K562 (cell line): Measurements from ENCODE around the gene AQP2. TPM values are rescaled to one million over a fixed set of nuclear protein-coding genes. Genes with fewer than 3 reads are reported as not detected.
A peak's percentile ranks its signal among the peaks of the same experiment; 100 is the strongest.

Experiments
- AFF4 ChIP-seq: sonication (generic); formaldehyde crosslinking; IDR thresholded peaks from 2 replicates; pipeline ENCODE4 v1.8.0; 2023; ENCODE audit warnings: mild to moderate bottlenecking, missing genetic modification reagents
- BCL6 ChIP-seq: fragments of 250-450 bp; sonication (Bioruptor Pico); IDR thresholded peaks from 2 replicates; pipeline ENCODE4 v1.4.0; 2020
- BRCA1 ChIP-seq, 2 experiments: fragments of 450-650 bp in 1 of 2; sonication (generic) in 1 of 2; formaldehyde crosslinking in 1 of 2; IDR thresholded peaks; 2 replicates each; pipeline versions ENCODE4 v1.5.0 to v1.6.1; 2017 to 2020; ENCODE audit warnings: mild to moderate bottlenecking in 1 of 2, missing genetic modification reagents in 1 of 2
- CXXC5 ChIP-seq: fragments of 250-450 bp; sonication (Bioruptor Pico); IDR thresholded peaks from 2 replicates; pipeline ENCODE4 v1.8.0; 2022; ENCODE audit warnings: inconsistent platforms, mild to moderate bottlenecking, moderate library complexity
- ETV5 ChIP-seq: sonication (generic); formaldehyde crosslinking; IDR thresholded peaks from 2 replicates; pipeline ENCODE4 v1.4.0; 2020; ENCODE audit warnings: low read depth, mild to moderate bottlenecking, missing genetic modification reagents
- HDGF ChIP-seq: fragments of 450-650 bp; IDR thresholded peaks from 2 replicates; pipeline ENCODE4 v1.6.1; 2016
- MCM2 ChIP-seq: fragments of 450-650 bp; IDR thresholded peaks from 2 replicates; pipeline ENCODE4 v1.6.1; 2017; ENCODE audit warnings: low read depth, mild to moderate bottlenecking
- NFIX ChIP-seq: fragments of 250-450 bp; sonication (Bioruptor Pico); IDR thresholded peaks from 2 replicates; pipeline ENCODE4 v1.4.0; 2020; ENCODE audit warnings: low read depth, mild to moderate bottlenecking, moderate library complexity
- NFRKB ChIP-seq: fragments of 450-650 bp; IDR thresholded peaks from 2 replicates; pipeline ENCODE4 v1.6.1; 2016; ENCODE audit warnings: low read depth
- PHF8 ChIP-seq: fragments of 200-600 bp; sonication (generic); IDR thresholded peaks from 2 replicates; pipeline ENCODE4 v1.6.1; 2012; ENCODE audit warnings: mixed run types, mild to moderate bottlenecking, inconsistent platforms, low read length, moderate library complexity, borderline replicate concordance
- RNF2 ChIP-seq: sonication (generic); IDR thresholded peaks from 2 replicates; pipeline ENCODE4 v1.6.1; 2016
- TCF7 ChIP-seq: sonication (generic); IDR thresholded peaks from 2 replicates; pipeline ENCODE4 v1.6.1; 2016; ENCODE audit warnings: antibody characterized with exemption, borderline replicate concordance
- YY1 ChIP-seq, 3 experiments: IDR thresholded peaks; 2 replicates each; pipeline ENCODE4 v1.6.1; 2011; ENCODE audit warnings: low read length in 2 of 3, mild to moderate bottlenecking in 2 of 3, moderate library complexity in 2 of 3, borderline replicate concordance in 1 of 3, control low read depth in 1 of 3, low read depth in 1 of 3; ENCODE audit not compliant: insufficient read depth in 3 of 3, insufficient replicate concordance in 2 of 3, control insufficient read depth in 1 of 3, insufficient read length in 1 of 3; ENCODE audit errors: extremely low read depth in 1 of 3
- ZNF263 ChIP-seq: sonication (generic); formaldehyde crosslinking; IDR thresholded peaks from 2 replicates; pipeline ENCODE4 v1.8.0; 2022; ENCODE audit warnings: mild to moderate bottlenecking, missing genetic modification reagents, borderline replicate concordance
- polyA plus RNA-seq, 8 experiments: library from polyadenylated mRNA; depleted of rRNA in 4 of 8; stranded (reverse) in 5 of 8; unstranded in 3 of 8; fragments of >200 nt; fragmentation: Nextera tagmentation in 2 of 8; fragmentation: Illumina TruSeq in 1 of 8; extraction: Ambion mirVana in 2 of 8; extraction: Trizol in 1 of 8; gene quantifications; 2 replicates each; pipeline versions ENCODE4 v1.2.1 to v1.2.3, GENCODE V29; 2011 to 2014; ENCODE audit warnings: inconsistent platforms in 1 of 8, missing spikeins in 1 of 8
- total RNA-seq, 7 experiments: library from RNA; depleted of rRNA in 6 of 7; stranded (reverse); fragments of >200 nt in 6 of 7; fragmentation: Illumina TruSeq in 2 of 7; extraction: Trizol in 2 of 7; gene quantifications; 2 replicates each; pipeline versions ENCODE4 v1.2.1 to v1.2.3, GENCODE V29; 2011 to 2021; ENCODE audit warnings: low replicate concordance in 1 of 7
- TF ChIP-seq, protein P1 (sequence below): sonication (generic); formaldehyde crosslinking; IDR thresholded peaks from 2 replicates; pipeline ENCODE4 v1.8.1; 2022; ENCODE audit warnings: missing genetic modification reagents
- TF ChIP-seq, protein P2 (sequence below): fragments of 450-650 bp; IDR thresholded peaks from 2 replicates; pipeline ENCODE4 v1.7.1; 2018; ENCODE audit warnings: mild to moderate bottlenecking, low read depth; ENCODE audit not compliant: partially characterized antibody
- TF ChIP-seq, protein P3 (sequence below): conservative IDR thresholded peaks from 2 replicates; pipeline ENCODE4 v1.6.1; 2011; ENCODE audit warnings: low read depth, mild to moderate bottlenecking, low read length; ENCODE audit not compliant: control insufficient read depth

AQP2 gene
- total and polyA plus RNA-seq, 9 of the 15 experiments (the other 6 are each of a cell fraction or from before 2014, with no cell fraction given) = not detected

GRCh38 chr12:49967042-49967776 lies 16.7 kb downstream of the AQP2 start (continued):
- peak; percentile 75; the same call in 1 of the 2 replicates for TF ChIP-seq AFF4 (CRISPR knock-in tag)
- TF ChIP-seq, protein P1, sequence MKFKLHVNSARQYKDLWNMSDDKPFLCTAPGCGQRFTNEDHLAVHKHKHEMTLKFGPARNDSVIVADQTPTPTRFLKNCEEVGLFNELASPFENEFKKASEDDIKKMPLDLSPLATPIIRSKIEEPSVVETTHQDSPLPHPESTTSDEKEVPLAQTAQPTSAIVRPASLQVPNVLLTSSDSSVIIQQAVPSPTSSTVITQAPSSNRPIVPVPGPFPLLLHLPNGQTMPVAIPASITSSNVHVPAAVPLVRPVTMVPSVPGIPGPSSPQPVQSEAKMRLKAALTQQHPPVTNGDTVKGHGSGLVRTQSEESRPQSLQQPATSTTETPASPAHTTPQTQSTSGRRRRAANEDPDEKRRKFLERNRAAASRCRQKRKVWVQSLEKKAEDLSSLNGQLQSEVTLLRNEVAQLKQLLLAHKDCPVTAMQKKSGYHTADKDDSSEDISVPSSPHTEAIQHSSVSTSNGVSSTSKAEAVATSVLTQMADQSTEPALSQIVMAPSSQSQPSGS (CRISPR knock-in tag) = no peak
- no peak for TF ChIP-seq HDGF
- peak in 2 of 3 experiments; percentile 24 to 31 for TF ChIP-seq YY1 (IDR thresholded peaks at IDR 0.05; ENCODE audit: borderline replicate concordance in 1 of 3, control insufficient read depth in 1 of 3, extremely low read depth in 1 of 3, insufficient read depth in 3 of 3, insufficient read length in 1 of 3, insufficient replicate concordance in 2 of 3, low read depth in 1 of 3, low read length in 2 of 3)
- TF ChIP-seq, protein P2, sequence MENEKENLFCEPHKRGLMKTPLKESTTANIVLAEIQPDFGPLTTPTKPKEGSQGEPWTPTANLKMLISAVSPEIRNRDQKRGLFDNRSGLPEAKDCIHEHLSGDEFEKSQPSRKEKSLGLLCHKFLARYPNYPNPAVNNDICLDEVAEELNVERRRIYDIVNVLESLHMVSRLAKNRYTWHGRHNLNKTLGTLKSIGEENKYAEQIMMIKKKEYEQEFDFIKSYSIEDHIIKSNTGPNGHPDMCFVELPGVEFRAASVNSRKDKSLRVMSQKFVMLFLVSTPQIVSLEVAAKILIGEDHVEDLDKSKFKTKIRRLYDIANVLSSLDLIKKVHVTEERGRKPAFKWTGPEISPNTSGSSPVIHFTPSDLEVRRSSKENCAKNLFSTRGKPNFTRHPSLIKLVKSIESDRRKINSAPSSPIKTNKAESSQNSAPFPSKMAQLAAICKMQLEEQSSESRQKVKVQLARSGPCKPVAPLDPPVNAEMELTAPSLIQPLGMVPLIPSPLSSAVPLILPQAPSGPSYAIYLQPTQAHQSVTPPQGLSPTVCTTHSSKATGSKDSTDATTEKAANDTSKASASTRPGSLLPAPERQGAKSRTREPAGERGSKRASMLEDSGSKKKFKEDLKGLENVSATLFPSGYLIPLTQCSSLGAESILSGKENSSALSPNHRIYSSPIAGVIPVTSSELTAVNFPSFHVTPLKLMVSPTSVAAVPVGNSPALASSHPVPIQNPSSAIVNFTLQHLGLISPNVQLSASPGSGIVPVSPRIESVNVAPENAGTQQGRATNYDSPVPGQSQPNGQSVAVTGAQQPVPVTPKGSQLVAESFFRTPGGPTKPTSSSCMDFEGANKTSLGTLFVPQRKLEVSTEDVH = peak; percentile 31
- TF ChIP-seq, protein P3, sequence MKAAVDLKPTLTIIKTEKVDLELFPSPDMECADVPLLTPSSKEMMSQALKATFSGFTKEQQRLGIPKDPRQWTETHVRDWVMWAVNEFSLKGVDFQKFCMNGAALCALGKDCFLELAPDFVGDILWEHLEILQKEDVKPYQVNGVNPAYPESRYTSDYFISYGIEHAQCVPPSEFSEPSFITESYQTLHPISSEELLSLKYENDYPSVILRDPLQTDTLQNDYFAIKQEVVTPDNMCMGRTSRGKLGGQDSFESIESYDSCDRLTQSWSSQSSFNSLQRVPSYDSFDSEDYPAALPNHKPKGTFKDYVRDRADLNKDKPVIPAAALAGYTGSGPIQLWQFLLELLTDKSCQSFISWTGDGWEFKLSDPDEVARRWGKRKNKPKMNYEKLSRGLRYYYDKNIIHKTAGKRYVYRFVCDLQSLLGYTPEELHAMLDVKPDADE = 0 out of 2 replicates have a peak, but pooled peaks have one; percentile 31
- peak; percentile 40; the same call in 1 of the 2 replicates for TF ChIP-seq PHF8
- no peak for TF ChIP-seq BCL6
- no peak for TF ChIP-seq MCM2
- TF ChIP-seq BRCA1 (IDR thresholded peaks at IDR 0.05) = no peak
- no peak for TF ChIP-seq BRCA1 (CRISPR knock-in tag; IDR thresholded peaks at IDR 0.05)
- 0 out of 2 replicates have a peak, but pooled peaks have one; percentile 44 for TF ChIP-seq CXXC5 (CRISPR knock-in tag)
- no peak for TF ChIP-seq TCF7
- TF ChIP-seq ETV5 (CRISPR knock-in tag) = 0 out of 2 replicates have a peak, but pooled peaks have one; percentile 42
- no peak for TF ChIP-seq NFRKB
- TF ChIP-seq RNF2 = no peak
- TF ChIP-seq ZNF263 (CRISPR knock-in tag) = peak; percentile 25; the same call in 1 of the 2 replicates
- TF ChIP-seq NFIX (CRISPR knock-in tag) = no peak
